ENCODE results near the gene DAPK3. TPM values are rescaled to one million over a fixed set of nuclear protein-coding genes. Genes with fewer than 3 reads are reported as not detected.

The DAPK3 gene
- total RNA-seq, 4 donors from 2014 or later: 58.8 to 87.7 (median 70.3) TPM

GRCh38 chr19:3976495-3977241, 5.8 kb upstream of the DAPK3 start:
- H3K4me3 ChIP-seq: no peak overlapping the region
- H3K36me3 ChIP-seq: peaks cover 22 to 68% (median 60%) of the 10 kb centered on the region in 3 donors
- no peaks in the 10 kb centered on the region for H3K27me3 ChIP-seq
- no peaks in the 10 kb centered on the region for H3K9me3 ChIP-seq
- no peak for DNase-seq (ENCODE audit: low spot score in 2 of 2)
- TF ChIP-seq CTCF (IDR thresholded peaks at IDR 0.05) (no peak), POLR2A (IDR thresholded peaks at IDR 0.05) (no peak), EP300 (IDR thresholded peaks at IDR 0.05) (no peak)
- peaks cover 0 to 18% (median 0%) of the 10 kb centered on the region in 4 donors for H3K4me1 ChIP-seq
- no peak overlapping the region for H3K27ac ChIP-seq
- WGBS, 2 donors: 88 to 91% methylated on average over 24 to 28 of the region's 29 CpGs

- Histone ChIP-seq H3K4me3 (no peak overlapping the region), H3K9me3 (no peaks in the 10 kb centered on the region), H3K4me1 (peaks cover 0 to 15% (median 2%) of the 10 kb centered on the region in 4 donors), H3K27me3 (no peaks in the 10 kb centered on the region), H3K27ac (no peak overlapping the region), H3K36me3 (peaks cover 19 to 58% (median 50%) of the 10 kb centered on the region in 3 donors)
- no peak for TF ChIP-seq CTCF (IDR thresholded peaks at IDR 0.05)
- TF ChIP-seq EP300 (IDR thresholded peaks at IDR 0.05): no peak
- no peak for TF ChIP-seq POLR2A (IDR thresholded peaks at IDR 0.05)
- DNase-seq (ENCODE audit: low spot score in 2 of 2): no peak
- WGBS, 2 donors: 80 to 84% methylated on average over 14 of the region's 14 CpGs
These were observed 4.8 kb upstream of the DAPK3 start for GRCh38 chr19:3975637-3976087.

GRCh38 chr19:3975144-3975543, 4.2 kb upstream of the DAPK3 start:
- Histone ChIP-seq H3K9me3 (no peaks in the 10 kb centered on the region), H3K4me1 (peaks cover 0 to 11% (median 2%) of the 10 kb centered on the region in 4 donors), H3K36me3 (peaks cover 14 to 53% (median 44%) of the 10 kb centered on the region in 3 donors), H3K27ac (no peak overlapping the region), H3K27me3 (no peaks in the 10 kb centered on the region), H3K4me3 (no peak overlapping the region)
- 75 to 77% methylated on average over 8 of the region's 8 CpGs for WGBS, 2 donors
- DNase-seq (ENCODE audit: low spot score in 2 of 2): no peak
- TF ChIP-seq POLR2A (IDR thresholded peaks at IDR 0.05) (no peak), EP300 (IDR thresholded peaks at IDR 0.05) (no peak), CTCF (IDR thresholded peaks at IDR 0.05) (no peak)

GRCh38 chr19:3970313-3970807, 539 bp downstream of the DAPK3 start:
- peaks cover 3 to 52% (median 25%) of the 10 kb centered on the region in 4 donors for H3K4me1 ChIP-seq
- H3K36me3 ChIP-seq: peaks cover 0 to 33% (median 0%) of the 10 kb centered on the region in 3 donors
- 0 to 1% methylated on average over 21 of the region's 22 CpGs for WGBS, 2 donors
- DNase-seq (ENCODE audit: low spot score in 2 of 2): no peak
- H3K4me3 ChIP-seq: peak overlapping the region; percentile 77 to 100 (median 98)
- H3K9me3 ChIP-seq: no peaks in the 10 kb centered on the region
- TF ChIP-seq EP300 (IDR thresholded peaks at IDR 0.05) (no peak), CTCF (IDR thresholded peaks at IDR 0.05) (no peak), POLR2A (IDR thresholded peaks at IDR 0.05) (no peak)
- no peaks in the 10 kb centered on the region for H3K27me3 ChIP-seq
- peak overlapping the region; percentile 91 to 98 (median 96) for H3K27ac ChIP-seq
